Thoracic aorta (tissue), 2 donors: ENCODE measurements around the gene HOXC11. TPM values are rescaled to one million over a fixed set of nuclear protein-coding genes. Genes with fewer than 3 reads are reported as not detected.

Source experiments
- ATAC-seq: fragments of 150-250 bp; one replicate; pipeline ENCODE4 v1.8.0; 2017; ENCODE audit warnings: low read depth; ENCODE audit not compliant: insufficient number of reproducible peaks, low FRiP score
- DNase-seq: peaks from one replicate; pipeline ENCODE4 v3.0.0-alpha.2; 2020; ENCODE audit warnings: low spot score
- H3K27ac ChIP-seq, 2 donors: fragments of 200-600 bp; sonication (generic); 1 replicate in 1 of 2; 2 replicates in 1 of 2; pipeline ENCODE4 v1.5.1; 2016; ENCODE audit warnings: mild to moderate bottlenecking in 2 of 2, moderate library complexity in 2 of 2
- H3K27me3 ChIP-seq: fragments of 200-600 bp; sonication (generic); replicated peaks from 2 replicates; pipeline ENCODE4 v1.6.0; 2016; ENCODE audit warnings: mild to moderate bottlenecking; ENCODE audit not compliant: insufficient read depth
- H3K36me3 ChIP-seq: fragments of 200-600 bp; sonication (generic); one replicate; pipeline ENCODE4 v1.5.1; 2016
- H3K4me1 ChIP-seq, 2 donors: fragments of 200-600 bp; sonication (generic); 1 replicate in 1 of 2; 2 replicates in 1 of 2; pipeline versions ENCODE4 v1.5.1 to v1.6.0; 2016; ENCODE audit warnings: low read depth in 2 of 2, mild to moderate bottlenecking in 1 of 2; ENCODE audit not compliant: control insufficient read depth in 1 of 2
- H3K4me3 ChIP-seq: fragments of 200-600 bp; sonication (generic); 2 replicates; pipeline ENCODE4 v1.5.1; 2016; ENCODE audit warnings: mild to moderate bottlenecking
- H3K9me3 ChIP-seq: fragments of 200-600 bp; sonication (generic); 2 replicates; pipeline ENCODE4 v1.5.1; 2016
- CTCF ChIP-seq: fragments of 200-600 bp; sonication (generic); IDR thresholded peaks from one replicate; pipeline ENCODE4 v1.5.1; 2019; ENCODE audit warnings: antibody characterized with exemption
- total RNA-seq, 2 donors: library from RNA; depleted of rRNA; stranded (reverse); fragments of >200 nt; gene quantifications; one replicate each; pipeline versions ENCODE4 v1.1.0 to v1.2.3, GENCODE V29; 2016

HOXC11 gene
- total RNA-seq, 2 donors from 2014 or later: not detected

DNA sequence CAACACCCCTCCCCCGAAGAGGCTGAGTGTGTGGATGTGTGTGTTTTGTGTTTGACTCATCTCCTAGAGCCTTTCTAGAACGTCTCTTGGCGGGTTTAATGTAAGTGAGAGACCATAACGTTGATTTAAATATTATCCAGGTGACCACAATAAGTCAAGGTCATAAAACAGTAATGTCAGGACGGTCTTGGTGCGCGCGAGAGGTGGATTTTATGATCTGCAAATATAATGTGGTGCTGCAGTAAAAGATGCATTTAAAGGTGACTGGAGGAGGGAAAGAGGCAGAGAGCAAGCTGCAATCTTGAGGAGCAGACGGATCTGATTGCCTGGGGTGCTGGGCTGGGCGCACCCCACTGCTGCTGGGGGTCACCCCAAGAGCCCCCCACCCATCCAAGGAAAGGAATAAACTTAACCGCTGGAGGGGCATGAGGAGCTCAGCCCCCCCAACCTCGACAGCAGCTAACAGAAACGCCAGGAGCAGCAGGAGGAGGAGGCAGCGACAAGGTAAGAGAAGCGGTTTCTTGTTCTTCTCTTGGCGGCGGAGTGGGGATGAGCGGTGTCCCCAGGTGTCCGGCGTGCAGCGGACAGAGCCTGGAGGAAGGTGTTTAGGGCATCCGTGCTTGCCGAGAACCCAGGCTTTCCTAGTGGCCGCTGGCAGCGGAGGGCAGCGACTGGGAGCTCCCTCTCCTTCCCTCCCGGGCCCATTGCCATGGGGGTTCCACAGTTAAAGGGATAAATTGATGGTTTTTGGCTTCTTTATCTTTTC is 17.6 kb downstream of the HOXC11 start:
- no peak for TF ChIP-seq CTCF
- no peaks in the 10 kb centered on the region for H3K36me3 ChIP-seq
- no peak overlapping the region for H3K27ac ChIP-seq
- peaks cover 87% of the 10 kb centered on the region for H3K27me3 ChIP-seq
- ATAC-seq: no peak
- no peaks in the 10 kb centered on the region for H3K9me3 ChIP-seq
- peaks cover 22 to 44% of the 10 kb centered on the region in 2 donors for H3K4me1 ChIP-seq
- H3K4me3 ChIP-seq: no peak overlapping the region
- no peak for DNase-seq

DNA sequence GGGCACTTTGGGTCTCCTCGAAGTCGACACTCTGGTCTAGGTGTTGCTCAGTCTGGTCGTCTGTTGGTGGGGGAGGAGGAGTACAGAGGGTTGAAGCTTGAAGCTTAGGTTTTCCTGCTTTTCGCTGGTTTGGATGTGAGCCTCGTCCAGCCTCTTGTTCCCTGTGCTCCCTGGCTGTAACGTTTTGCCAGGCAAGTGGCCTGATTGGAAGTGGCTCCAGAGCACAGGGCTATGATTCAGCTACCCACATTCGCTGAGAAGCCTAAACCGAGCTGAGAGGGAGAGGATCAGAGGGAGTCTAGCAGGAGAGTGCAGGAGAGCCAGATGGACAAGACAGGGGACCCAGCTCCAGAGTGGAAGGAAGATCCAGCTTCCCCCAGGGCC is 18.1 kb downstream of the HOXC11 start:
- Histone ChIP-seq H3K27ac (no peak overlapping the region), H3K27me3 (peaks cover 82% of the 10 kb centered on the region), H3K4me1 (peaks cover 17 to 38% of the 10 kb centered on the region in 2 donors), H3K36me3 (no peaks in the 10 kb centered on the region), H3K4me3 (no peak overlapping the region), H3K9me3 (no peaks in the 10 kb centered on the region)
- DNase-seq (no peak), ATAC-seq (no peak)
- TF ChIP-seq CTCF: no peak

DNA sequence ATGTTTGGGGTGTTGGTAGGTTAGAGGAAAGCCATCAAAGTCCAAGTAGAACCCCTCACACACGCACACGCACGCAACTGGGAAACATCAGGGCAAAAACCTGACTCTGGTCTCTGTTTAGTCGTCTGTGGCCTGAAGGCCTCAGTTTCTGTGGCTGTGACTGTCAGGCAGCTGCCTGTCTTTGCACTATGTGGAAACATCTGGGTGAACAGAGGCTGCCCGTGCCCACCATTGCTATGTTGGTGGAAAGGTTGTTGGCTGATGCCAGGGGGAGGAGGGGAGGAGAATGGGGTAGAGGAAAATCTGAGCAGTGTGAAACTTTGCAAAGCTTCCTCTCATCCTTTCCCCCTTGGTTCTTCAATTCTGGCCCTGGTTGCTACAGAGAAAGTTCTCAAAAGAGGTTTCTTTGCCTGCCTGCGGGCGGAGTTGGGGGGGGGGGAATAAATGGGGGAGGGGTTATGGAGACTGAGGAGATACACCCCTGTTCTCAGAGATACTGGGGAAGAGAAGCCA is 19.5 kb downstream of the HOXC11 start:
- no peak overlapping the region for H3K4me3 ChIP-seq
- DNase-seq (no peak), ATAC-seq (no peak)
- no peak overlapping the region for H3K27ac ChIP-seq
- no peaks in the 10 kb centered on the region for H3K36me3 ChIP-seq
- peaks cover 15 to 33% of the 10 kb centered on the region in 2 donors for H3K4me1 ChIP-seq
- TF ChIP-seq CTCF: no peak
- no peaks in the 10 kb centered on the region for H3K9me3 ChIP-seq
- H3K27me3 ChIP-seq: peaks cover 70% of the 10 kb centered on the region

DNA sequence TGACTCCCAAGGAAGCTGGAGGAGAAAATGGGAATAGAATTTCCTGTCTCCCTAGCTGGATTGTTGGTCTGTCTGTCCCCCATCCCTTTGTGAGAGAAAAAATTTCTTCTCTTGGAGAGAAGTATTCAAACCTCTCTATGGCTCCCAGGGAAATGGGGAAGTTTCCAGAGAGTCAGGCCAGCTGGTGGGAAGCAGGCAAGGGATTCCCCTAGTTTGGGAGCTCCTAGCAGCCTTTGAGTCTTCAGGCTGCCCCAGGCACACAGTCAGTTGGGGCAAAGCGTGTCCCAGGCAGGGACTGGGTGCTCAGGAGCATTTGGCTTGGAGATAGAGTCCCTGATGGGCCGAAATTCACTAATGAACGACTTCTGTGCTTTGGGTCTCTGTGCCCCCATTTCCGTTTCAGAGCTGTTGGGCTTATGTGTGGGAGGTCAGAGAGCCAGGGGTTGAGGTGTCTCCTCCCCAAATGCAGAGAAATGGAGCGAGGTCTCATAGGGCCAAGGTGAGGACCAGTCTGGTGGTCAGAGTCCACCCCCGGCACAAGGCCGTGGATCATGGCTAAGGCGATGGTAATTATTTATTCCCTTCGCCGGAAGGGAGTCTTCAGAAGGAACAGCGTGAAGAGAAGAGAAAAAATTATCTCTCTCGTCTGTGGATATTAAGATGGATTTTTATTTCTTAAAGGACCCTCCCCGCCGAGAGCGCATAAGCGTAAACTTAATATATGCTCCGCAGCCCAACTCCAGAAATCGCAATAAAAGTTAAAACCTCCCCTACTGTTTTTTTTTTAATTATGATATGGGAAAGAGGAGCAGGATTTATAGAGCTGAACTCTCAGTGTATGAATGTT is 20.5 kb downstream of the HOXC11 start:
- DNase-seq (no peak), ATAC-seq (no peak)
- Histone ChIP-seq H3K27ac (no peak overlapping the region), H3K27me3 (peaks cover 60% of the 10 kb centered on the region), H3K4me1 (peaks cover 15 to 33% of the 10 kb centered on the region in 2 donors), H3K4me3 (no peak overlapping the region), H3K9me3 (no peaks in the 10 kb centered on the region), H3K36me3 (no peaks in the 10 kb centered on the region)
- TF ChIP-seq CTCF: no peak

DNA sequence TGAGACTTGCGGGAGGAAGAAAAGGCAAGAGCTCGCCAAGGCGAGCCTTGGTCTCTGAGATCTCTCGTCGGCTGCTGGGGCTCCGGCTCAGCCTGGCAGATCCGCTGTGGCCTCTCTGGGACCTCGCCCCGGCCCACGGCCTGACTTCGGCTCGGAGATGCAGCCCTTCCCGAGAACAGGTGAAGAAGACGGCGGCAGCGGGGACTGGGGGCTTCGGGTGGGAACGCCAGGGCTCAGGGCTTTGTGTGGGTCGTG is 21.0 kb downstream of the HOXC11 start:
- DNase-seq: no peak
- ATAC-seq: no peak
- Histone ChIP-seq H3K4me3 (no peak overlapping the region), H3K27me3 (peaks cover 55% of the 10 kb centered on the region), H3K9me3 (no peaks in the 10 kb centered on the region), H3K4me1 (peaks cover 15 to 33% of the 10 kb centered on the region in 2 donors), H3K27ac (no peak overlapping the region), H3K36me3 (no peaks in the 10 kb centered on the region)
- no peak for TF ChIP-seq CTCF
